H7 (cell line): ENCODE results near the gene CMTM8. TPM values are rescaled to one million over a fixed set of nuclear protein-coding genes. Genes with fewer than 3 reads are reported as not detected.
"Not testable (repeated sequence)": the region's sequence is repeated elsewhere in the genome, so short reads cannot be mapped to it uniquely, and the experiment has no call there.

Source experiments
- DNase-seq: peaks from one replicate; pipeline ENCODE4 v3.0.0; 2012
- H3K27me3 ChIP-seq: 2 replicates; pipeline ENCODE4 v1.6.0; 2011; ENCODE audit warnings: mild to moderate bottlenecking, low read length; ENCODE audit not compliant: control insufficient read depth, insufficient read depth
- H3K36me3 ChIP-seq: replicated peaks from 2 replicates; pipeline ENCODE4 v1.5.1; 2011; ENCODE audit warnings: low read length; ENCODE audit not compliant: control insufficient read depth, insufficient read depth
- H3K4me3 ChIP-seq: 2 replicates; pipeline ENCODE4 v1.5.1; 2011; ENCODE audit warnings: low read depth, mild to moderate bottlenecking, control low read depth, low read length, moderate library complexity; ENCODE audit not compliant: insufficient read depth
- total RNA-seq: library from RNA; depleted of rRNA; stranded (reverse); fragments of >200 nt; shearing (Covaris generic); gene quantifications from 2 replicates; pipeline ENCODE4 v1.2.3, GENCODE V29; 2014; rRNA removed

The CMTM8 gene, protein sequence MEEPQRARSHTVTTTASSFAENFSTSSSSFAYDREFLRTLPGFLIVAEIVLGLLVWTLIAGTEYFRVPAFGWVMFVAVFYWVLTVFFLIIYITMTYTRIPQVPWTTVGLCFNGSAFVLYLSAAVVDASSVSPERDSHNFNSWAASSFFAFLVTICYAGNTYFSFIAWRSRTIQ
- 1.7 and 4.2 TPM in 2 replicates for total RNA-seq

DNA sequence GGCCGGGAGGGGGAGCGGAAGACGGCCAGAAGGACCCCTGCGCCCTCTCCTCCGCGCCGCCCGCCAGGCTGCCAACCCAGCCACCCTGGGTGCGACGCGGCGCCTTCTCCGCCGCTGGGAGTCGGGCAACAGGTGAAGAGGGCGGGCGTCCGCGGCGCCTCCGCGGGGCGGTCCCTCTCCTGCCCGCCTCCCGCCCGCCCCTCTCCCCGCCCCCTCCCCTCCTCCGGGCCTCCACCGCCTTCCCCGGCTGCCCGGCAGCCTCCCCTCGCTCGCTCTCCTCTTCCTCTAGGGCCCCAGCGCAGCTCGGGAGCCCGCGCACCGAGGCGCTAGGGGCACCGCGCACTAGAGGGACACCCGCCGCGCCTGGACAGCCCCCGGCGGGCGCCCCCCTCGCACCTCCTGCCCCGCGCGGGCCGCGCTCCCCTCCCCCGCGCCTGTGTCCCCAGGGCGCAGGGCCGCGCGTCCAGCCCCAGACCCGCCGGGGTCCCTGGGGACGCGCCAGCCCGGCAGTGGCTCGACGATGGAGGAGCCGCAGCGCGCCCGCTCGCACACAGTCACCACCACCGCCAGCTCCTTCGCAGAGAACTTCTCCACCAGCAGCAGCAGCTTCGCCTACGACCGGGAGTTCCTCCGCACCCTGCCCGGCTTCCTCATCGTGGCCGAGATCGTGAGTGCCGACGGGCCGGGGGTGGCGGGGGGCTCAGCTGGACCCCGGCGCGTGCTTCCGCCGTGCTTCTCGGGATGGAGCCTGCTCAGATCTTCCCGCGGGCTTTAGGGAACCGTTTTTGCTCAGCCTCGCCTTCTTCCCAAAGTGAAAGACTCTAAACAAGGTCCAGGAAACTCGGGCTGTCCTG lies at the start of gene CMTM8:
Gene CMTM8 (plus strand): TSS at position 228 of the 854 bp plus-strand sequence. CDS start 293 bp downstream, at position 521.
- no peaks in the 10 kb centered on the region for H3K36me3 ChIP-seq
- peak; percentile 96 for DNase-seq
- peak within 1 kb of the TSS; percentile 76 for H3K4me3 ChIP-seq
- H3K27me3 ChIP-seq, result peaks cover 35% of the 10 kb centered on the region

DNA sequence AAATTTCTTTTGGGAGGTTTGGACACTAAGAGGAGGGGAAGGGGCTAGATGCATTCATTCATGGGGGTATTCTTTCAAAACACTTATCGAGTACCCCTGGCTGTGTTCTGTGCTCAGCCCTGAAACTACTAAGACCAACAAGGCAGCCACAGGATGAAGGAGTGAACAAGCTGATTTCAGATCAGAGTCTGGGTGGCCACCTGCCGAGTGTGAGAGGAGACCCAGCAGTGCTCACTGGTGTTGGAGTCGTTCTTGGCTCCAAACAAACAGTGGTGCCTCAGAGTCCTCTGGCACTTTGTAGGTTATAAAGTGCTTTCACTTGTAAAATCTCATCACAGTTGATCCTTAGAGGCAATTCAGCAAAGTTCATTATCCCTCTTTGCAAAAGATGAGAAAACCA lies 48.8 kb upstream of the CMTM8 start:
- H3K4me3 ChIP-seq, result no peak overlapping the region
- DNase-seq, result no peak
- no peaks in the 10 kb centered on the region for H3K27me3 ChIP-seq
- no peaks in the 10 kb centered on the region for H3K36me3 ChIP-seq

DNA sequence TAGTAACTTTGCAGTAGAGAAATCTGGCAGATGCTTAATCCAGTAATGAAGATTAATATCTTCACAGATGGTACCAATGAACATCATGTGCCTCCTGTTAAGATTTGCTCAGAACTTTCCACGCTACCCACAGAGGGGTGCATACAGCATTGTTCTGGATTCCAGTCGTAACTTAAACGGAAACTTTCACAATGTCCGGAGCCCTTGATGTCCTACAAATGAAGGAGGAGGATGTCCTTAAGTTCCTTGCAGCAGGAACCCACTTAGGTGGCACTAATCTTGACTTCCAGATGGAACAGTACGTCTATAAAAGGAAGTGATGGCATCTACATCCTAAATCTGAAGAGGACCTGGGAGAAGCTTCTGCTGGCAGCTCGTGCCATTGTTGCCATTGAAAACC lies 47.9 kb upstream of the CMTM8 start:
- not testable (repeated sequence) for H3K4me3 ChIP-seq, H3K27me3 ChIP-seq, DNase-seq, H3K36me3 ChIP-seq

DNA sequence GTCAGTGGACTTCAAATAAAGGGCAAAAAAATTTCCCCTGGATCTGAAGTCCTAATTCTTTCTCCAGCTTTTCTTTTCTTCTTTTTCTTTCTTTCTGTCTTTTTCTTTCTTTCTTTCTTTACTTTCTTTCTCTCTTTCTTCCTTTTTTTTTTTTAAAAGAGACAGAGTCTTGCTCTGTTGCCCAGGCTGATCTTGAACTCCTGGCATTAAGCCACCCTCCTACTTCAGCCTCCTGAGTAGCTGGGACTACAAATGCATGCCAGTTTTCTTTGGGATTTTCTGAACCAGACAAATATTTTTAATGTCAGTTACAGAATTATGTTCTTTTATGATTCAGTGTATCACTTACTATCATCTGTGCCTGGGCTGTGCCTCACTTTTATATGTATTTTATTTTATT lies 45.4 kb upstream of the CMTM8 start:
- DNase-seq, result no peak
- H3K27me3 ChIP-seq, result no peaks in the 10 kb centered on the region
- H3K36me3 ChIP-seq, result no peaks in the 10 kb centered on the region
- no peak overlapping the region for H3K4me3 ChIP-seq

DNA sequence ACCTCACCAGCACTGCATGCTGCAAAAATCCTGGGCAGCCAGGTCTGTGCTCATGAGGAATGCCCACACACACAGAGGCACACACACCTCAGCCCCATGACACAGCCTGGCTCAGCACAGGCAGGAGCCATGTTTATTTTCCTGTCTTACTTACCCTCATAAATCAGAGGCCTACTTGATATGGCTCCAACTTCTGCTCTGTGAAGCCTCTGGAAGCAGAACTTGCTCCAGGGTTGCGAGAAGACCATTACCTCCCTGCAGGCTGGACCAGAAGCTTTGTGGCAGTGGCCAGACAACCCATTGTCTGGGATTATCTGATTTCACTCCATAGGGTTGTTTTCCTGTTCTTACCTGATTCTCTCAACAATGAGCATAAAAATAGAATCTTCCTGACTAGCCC lies 43.8 kb upstream of the CMTM8 start:
- Histone ChIP-seq H3K4me3 (no peak overlapping the region), H3K36me3 (no peaks in the 10 kb centered on the region), H3K27me3 (no peaks in the 10 kb centered on the region)
- no peak for DNase-seq

DNA sequence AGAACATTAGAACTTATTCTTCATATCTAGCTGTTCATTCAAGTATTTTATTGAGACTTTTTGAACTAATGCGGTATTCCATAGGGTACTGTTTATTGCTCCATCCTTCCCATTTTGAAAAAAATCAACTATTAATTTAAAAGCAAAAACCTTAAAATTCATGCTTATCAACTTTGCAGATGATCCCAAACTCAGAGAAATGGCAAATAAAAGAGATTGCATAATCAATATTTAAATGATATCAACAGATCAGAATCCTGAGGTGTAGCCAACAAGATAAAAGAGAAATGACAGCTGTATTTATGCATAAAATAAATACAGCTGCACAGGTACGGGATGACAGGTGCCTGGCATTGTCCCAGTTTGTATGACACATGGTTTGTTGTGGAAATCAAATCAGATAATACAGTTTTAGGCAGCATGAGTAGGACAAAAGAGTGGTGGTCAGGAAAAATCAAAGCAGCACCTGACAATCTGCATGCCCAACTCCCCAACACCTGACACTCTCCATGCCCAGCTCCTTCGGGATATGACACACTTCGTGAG lies 42.4 kb upstream of the CMTM8 start:
- no peak for DNase-seq
- H3K36me3 ChIP-seq, result no peaks in the 10 kb centered on the region
- no peaks in the 10 kb centered on the region for H3K27me3 ChIP-seq
- H3K4me3 ChIP-seq, result no peak overlapping the region

DNA sequence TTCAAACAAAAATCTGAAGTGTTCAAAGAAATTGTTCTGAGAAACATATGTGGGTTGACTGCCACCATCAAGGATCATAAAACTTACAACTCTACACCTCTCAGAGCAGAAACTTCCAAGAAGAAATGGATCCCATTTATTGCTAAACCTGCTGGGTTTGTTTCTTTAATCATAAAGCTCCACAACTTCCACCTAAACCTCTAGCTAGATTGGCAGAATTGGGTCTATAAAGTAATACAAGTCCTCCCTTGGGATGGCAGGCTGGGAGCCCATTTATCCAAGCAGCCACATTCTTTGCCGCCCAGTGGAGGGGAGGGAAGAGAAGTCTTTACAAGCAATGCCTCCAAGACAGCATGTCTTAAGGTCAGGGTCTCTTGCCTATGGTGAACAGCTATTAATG lies 40.5 kb upstream of the CMTM8 start:
- H3K4me3 ChIP-seq, result no peak overlapping the region
- no peaks in the 10 kb centered on the region for H3K36me3 ChIP-seq
- no peaks in the 10 kb centered on the region for H3K27me3 ChIP-seq
- no peak for DNase-seq

DNA sequence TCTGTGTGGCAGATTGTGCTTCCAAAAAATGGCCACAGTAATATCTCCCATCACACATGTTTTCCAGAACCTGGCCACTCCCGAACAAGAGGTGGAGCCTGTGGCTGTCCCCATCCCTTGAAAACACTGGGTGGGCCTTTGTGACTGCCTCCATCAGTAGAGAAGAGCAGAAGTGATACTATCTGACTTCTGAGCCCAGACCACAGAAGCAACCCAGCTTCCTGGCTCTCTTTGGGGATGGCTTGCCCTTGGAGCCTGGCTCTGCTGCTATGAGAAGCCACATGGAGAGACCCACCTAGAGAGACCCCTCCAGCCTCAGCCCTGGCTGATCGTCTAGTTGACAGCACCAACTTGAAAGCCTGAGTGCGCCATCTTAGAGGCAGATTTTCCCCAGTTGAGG lies 39.8 kb upstream of the CMTM8 start:
- Histone ChIP-seq H3K36me3 (no peaks in the 10 kb centered on the region), H3K4me3 (no peak overlapping the region), H3K27me3 (no peaks in the 10 kb centered on the region)
- no peak for DNase-seq

DNA sequence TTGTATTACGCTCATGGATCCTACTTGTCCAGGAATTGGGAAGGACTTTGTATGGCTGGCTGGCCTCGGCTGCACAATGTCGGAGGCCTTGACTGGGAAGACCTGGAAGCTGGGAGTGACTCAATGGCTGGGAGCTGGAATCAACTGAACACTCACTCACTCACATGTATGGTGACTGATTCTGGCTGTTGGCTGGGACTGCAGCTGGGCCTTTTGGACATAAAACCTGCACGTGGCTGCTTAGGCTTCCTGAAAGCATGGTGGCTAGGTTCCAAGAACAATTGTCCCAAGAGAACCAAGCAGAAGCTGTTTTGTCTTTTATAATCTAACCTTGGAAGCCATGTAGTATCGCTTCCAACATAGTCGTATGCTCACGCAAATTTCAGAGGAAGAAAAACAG lies 38.0 kb upstream of the CMTM8 start:
- Histone ChIP-seq H3K36me3 (no peaks in the 10 kb centered on the region), H3K4me3 (no peak overlapping the region), H3K27me3 (no peaks in the 10 kb centered on the region)
- no peak for DNase-seq

DNA sequence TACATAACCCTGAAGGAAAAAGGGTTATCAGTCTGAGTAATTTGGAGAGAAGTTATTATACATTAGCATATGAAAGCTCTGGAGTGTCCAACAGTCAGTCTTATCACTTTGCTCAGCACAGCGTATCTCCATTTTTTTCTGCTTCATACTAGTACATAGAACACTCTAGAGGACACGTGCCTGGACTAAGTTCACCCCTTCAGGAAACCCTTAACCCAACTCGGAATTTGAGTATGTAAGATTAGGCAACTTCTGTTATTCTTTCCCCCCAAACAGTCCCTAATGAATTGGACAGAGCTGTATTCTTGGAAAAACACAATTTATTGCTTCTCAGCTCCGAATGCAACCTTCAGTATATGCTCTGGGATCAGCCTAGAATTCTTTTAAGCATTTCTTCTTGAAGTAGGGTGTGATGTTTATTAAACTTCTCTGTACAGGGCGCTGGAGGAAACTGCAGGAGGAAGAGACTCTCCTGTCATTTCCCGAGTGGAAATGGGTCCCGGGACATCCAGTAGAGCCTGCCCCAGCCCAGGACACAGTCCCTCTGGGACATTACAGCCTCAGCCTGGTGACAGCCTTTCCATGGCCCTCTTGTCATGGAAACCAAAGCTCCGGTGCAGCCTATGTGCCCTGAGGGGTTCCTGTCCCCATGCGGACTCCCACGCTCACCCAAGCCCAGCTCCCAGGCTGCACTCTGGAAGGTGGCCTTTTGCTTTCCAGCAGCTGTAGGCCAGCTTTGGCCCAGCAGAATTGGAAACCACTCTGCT lies 37.3 kb upstream of the CMTM8 start:
- no peak overlapping the region for H3K4me3 ChIP-seq
- DNase-seq, result no peak
- no peaks in the 10 kb centered on the region for H3K27me3 ChIP-seq
- H3K36me3 ChIP-seq, result no peaks in the 10 kb centered on the region

DNA sequence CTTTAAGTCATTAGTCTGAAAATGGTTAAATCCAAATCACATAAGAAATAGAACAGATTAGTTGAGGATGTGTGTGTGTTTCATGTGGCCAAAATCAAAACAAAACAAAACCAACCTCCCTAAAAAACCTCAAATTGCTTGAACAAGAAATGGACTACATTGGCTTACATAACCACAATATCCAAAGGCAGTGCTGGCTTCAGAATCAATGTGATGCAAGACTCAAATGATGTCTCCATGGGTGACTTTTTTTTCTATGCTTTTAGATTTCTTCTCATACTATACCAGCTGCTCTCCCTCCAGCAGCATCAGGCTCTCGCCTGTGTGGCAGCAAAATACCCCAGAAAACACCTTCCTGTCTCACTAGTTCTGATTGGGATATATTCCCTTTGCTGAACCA lies 36.0 kb upstream of the CMTM8 start:
- DNase-seq, result no peak
- no peaks in the 10 kb centered on the region for H3K36me3 ChIP-seq
- no peaks in the 10 kb centered on the region for H3K27me3 ChIP-seq
- H3K4me3 ChIP-seq, result no peak overlapping the region

DNA sequence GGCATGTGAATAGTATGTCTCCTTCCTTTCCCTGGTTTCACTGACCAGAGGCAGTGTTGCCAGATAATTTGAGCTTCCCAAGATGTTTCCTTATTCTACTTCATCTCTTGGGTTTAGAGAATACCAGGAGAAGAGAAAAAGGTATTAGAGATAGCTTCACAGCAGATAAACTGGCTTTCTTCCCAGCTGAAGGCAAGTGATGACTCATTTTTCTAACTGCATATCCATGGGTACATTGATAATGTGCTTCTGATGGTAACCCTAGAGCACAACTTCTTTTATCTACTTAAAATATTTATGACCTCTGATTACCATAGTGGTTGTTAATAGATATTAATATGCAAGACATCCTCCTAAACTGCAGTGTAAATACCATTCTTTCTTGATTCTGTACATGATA lies 34.6 kb upstream of the CMTM8 start:
- DNase-seq, result no peak
- Histone ChIP-seq H3K36me3 (no peaks in the 10 kb centered on the region), H3K27me3 (no peaks in the 10 kb centered on the region), H3K4me3 (no peak overlapping the region)

DNA sequence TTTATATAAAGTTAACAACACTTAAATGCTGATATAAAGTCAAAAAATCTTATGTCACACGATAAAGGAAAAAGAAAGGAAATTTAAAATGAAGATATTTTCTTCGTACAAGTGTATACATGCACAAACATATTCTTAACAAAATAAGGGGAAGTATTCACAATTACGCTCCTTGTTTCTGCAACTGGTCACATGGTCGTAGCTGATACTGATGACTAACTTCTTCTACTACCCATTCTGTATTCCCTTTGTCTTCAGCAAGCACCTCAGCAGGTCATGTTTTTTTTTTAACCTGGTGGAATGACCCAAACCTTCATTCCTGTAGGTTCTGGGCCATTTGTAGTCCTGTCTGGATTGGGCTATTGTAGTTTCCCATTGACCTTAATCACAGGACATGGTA lies 30.0 kb upstream of the CMTM8 start:
- Histone ChIP-seq H3K27me3 (no peaks in the 10 kb centered on the region), H3K36me3 (no peaks in the 10 kb centered on the region), H3K4me3 (no peak overlapping the region)
- no peak for DNase-seq

DNA sequence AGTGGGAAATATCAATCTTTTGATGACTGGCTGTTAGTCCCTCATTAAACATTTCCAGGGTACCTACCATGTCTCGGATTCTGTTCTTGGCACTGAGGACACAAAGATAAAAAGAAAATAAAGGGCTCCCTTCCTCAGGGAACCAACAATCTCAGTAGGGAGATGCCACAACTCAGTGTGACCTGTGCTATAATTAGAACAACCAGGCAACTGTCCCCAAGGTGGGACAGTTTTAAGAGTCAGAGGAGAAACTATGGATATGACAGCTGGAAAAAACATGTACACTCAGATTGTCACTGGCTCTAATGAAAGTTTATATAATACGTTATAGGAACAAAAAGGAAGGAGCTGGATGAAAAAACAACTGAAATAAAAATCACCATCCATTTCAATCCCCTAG lies 23.3 kb upstream of the CMTM8 start:
- no peaks in the 10 kb centered on the region for H3K36me3 ChIP-seq
- H3K27me3 ChIP-seq, result no peaks in the 10 kb centered on the region
- no peak overlapping the region for H3K4me3 ChIP-seq
- DNase-seq, result no peak
